Esophagus mucosa (tissue), 1 donor: ENCODE measurements around the gene TUSC7. TPM values are rescaled to one million over a fixed set of nuclear protein-coding genes. Genes with fewer than 3 reads are reported as not detected.

Experiments
- ATAC-seq: fragments of 200-7000 bp; cut with Tn5 transposase; one replicate; pipeline ENCODE4 v1.9.1; 2020
- total RNA-seq: library from RNA; stranded (reverse); gene quantifications from one replicate; pipeline ENCODE4 v1.2.4, GENCODE V29; 2023
- donor health status: DM: yes; HTN: yes; CAD: no.

Gene TUSC7
- total RNA-seq, result not detected

DNA sequence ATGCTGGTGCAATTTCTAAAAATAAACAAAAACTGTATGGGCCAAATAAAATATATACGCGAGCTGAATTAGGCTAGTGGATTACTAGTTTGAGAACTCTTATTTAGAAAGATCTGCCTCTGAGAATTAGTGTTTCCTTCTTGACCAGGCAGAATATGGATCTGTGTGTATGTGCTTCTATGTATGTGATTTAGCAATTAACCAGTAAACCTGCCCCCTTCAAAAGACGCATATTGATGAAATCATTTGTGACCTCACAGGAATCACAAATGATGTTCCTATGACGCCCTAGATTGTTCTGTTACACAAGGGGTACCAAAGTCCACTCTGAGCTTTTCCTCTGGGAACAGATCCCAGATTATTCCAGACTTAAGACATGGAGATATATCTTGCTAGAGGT is at the start of gene TUSC7:
TSS of gene TUSC7 (plus strand) at position 301 of the 400 bp plus-strand sequence.
- ATAC-seq, result no peak

DNA sequence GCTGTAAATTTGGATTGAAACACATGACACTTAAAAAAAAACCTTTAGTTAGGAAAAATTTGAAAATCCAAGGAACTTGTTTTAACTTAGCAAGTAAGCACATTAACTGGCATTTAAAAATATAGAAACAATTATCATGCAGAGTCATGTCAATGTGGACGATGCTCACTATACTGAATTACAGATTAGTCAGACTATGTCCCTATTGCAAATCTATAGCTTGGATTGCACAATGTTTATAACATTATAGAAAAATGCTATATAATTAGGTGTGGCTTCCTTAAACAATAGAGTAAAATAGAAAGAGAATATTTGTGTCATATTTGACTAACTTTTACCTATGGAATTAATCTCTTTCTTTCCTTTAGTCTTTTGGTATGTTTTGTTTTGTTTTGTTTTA is 48.4 kb upstream of the TUSC7 start:
- ATAC-seq, result peak; percentile 65

- ATAC-seq, result no peak
These were observed 46.1 kb upstream of the TUSC7 start for GRCh38 chr3:116663161-116664110.

DNA sequence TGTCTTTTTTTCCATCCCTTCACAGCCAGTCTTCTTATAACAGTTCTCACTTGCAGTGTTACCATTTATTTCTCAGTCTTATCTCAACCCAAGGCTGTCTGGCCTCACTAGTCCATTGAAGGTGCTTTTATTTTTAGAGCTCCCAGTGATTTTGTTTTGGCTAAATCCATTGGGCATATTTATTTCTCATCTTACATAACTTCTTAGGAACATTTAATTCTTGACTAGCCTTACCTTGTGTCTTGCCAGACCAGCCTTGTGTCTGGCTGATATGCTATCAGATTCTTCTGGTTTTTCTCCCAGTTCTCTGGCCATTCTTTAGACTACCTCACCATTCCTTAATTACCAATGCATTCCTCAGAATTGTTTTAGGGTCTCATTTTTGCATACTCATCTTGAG is 42.3 kb upstream of the TUSC7 start:
- ATAC-seq, result no peak

DNA sequence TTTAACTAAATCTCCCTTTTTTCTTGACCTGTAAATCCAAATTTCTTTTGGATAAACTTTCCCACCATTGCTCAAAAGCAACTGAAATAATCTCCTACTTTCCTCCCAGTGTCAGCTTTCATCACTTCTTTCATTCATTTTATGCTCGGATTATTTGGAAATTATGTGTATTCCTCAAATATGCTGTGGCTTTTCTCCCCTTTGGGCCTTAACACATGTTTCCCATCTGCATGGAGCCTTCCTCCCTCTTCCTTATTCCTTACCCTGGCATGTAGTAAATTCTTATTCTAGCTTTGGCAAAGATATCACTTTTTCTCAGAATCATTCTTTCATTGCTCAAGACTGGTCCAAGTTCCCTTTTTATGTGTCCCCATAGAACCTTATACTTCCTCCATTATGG is 41.8 kb upstream of the TUSC7 start:
- ATAC-seq, result no peak

- ATAC-seq, result no peak
These were observed 40.0 kb upstream of the TUSC7 start for GRCh38 chr3:116669576-116669975.

- no peak for ATAC-seq
These were observed 38.4 kb upstream of the TUSC7 start for GRCh38 chr3:116671151-116671550.

- no peak for ATAC-seq
These were observed 30.7 kb upstream of the TUSC7 start for GRCh38 chr3:116678853-116679252.

DNA sequence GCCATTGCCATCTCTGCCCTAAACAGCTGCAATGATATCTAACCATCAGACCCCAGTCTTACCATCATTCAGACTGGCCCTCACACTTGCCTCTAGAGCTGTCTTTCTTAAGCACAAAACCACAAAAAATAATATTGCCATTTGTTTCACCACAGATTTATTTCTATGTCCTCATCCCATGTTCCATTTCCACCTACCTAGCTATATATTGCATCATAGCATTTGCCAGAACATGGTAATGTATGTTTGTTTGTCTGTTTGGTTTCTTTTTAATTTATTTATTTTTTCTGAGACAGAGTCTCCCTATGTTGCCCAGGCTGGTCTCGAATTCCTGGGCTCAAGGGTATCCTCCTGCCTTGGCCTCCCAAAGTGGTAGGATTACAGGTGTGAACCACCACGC is 18.5 kb upstream of the TUSC7 start:
- no peak for ATAC-seq

DNA sequence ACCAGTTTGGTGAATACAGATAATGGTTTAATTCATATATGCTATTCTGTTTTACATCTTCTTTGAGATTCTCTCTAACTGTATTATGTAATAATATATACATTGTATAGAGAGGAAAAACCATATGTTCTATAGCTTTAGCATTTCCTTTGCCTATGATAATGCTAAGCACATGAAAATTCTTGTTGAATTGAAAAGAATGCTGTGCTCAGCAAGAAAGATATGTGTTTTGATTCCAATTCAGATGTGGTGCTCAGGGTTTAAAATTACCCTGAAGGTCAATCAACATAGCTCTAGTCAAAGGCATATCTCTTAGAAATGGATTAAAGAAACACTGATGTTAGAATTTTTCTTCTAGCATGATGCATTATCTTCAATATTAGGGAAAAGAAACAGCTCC is 8.5 kb upstream of the TUSC7 start:
- no peak for ATAC-seq

- no peak for ATAC-seq
These were observed 7.2 kb upstream of the TUSC7 start for GRCh38 chr3:116702334-116702733.

- ATAC-seq, result no peak
These were observed 2.0 kb upstream of the TUSC7 start for GRCh38 chr3:116707531-116707930.

DNA sequence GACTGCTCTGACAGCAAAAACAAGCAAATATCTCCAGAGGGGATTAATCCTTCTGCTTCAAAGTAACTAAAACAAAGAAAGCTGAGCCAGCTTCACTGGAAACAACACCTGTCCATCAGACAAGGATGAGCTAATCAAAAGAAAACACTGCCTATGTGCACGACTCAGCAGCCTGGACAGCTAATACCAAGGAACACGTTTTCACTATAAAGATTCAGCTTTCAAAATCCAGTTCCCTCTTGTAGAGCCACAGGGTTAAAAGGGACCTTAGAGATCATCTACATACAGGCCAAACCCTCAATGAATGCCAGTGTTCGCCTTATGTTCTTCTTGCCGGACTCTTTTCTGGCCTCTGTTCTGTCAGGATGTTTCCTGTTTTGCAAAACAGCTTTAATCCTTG is 6.9 kb downstream of the TUSC7 start:
- no peak for ATAC-seq

- no peak for ATAC-seq
These were observed 8.0 kb downstream of the TUSC7 start for GRCh38 chr3:116717566-116717965.

- ATAC-seq, result no peak
These were observed 18.9 kb downstream of the TUSC7 start for GRCh38 chr3:116728454-116728853.

- ATAC-seq, result no peak
These were observed 24.7 kb downstream of the TUSC7 start for GRCh38 chr3:116734243-116734642.

- ATAC-seq, result no peak
These were observed 30.1 kb downstream of the TUSC7 start for GRCh38 chr3:116739678-116740077.

- ATAC-seq, result no peak
These were observed 30.7 kb downstream of the TUSC7 start for GRCh38 chr3:116740293-116740692.

- ATAC-seq, result no peak
These were observed 31.9 kb downstream of the TUSC7 start for GRCh38 chr3:116741467-116741866.

GRCh38 chr3:116743062-116743461 is 33.5 kb downstream of the TUSC7 start:
- ATAC-seq, result no peak

GRCh38 chr3:116749388-116749787 is 39.8 kb downstream of the TUSC7 start:
- no peak for ATAC-seq

GRCh38 chr3:116757315-116757714 is 47.7 kb downstream of the TUSC7 start:
- ATAC-seq, result no peak

DNA sequence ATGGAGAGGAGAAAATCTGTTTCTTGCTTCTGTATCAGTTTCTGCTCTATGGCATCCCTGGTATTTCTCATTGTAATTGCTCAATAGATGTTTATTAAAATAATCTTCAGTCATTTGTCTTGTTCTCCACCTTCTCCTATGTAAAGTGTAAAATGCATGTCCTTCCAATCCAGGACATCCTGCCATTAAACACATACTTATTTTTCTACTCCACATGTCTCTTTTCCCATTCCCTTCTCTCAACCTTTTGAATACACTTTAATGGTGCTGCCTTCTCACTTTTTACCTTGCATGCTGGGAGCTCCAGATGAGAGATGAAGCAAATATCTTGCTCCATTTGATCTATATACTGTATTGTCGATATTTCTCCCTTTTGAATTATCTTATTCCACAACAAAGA is 49.7 kb downstream of the TUSC7 start:
- no peak for ATAC-seq
